Upper lobe of right lung (tissue), 1 donor: ENCODE data around the gene NDUFS4. TPM values are rescaled to one million over a fixed set of nuclear protein-coding genes. Genes with fewer than 3 reads are reported as not detected.

ENCODE experiments used
- ATAC-seq: fragments of 200-7000 bp; cut with Tn5 transposase; one replicate; pipeline ENCODE4 v1.9.1; 2020; ENCODE audit warnings: mild to moderate bottlenecking, moderate library complexity
- DNase-seq: peaks from one replicate; pipeline ENCODE4 v3.0.0-alpha.2; 2020
- H3K27ac ChIP-seq: fragments of 200-600 bp; one replicate; pipeline ENCODE4 v1.8.0; 2022
- H3K27me3 ChIP-seq: fragments of 200-600 bp; one replicate; pipeline ENCODE4 v1.8.0; 2022; ENCODE audit warnings: mild to moderate bottlenecking
- H3K36me3 ChIP-seq: fragments of 200-600 bp; one replicate; pipeline ENCODE4 v1.8.0; 2022
- H3K4me1 ChIP-seq: fragments of 200-600 bp; one replicate; pipeline ENCODE4 v1.8.0; 2022
- H3K4me3 ChIP-seq: fragments of 200-600 bp; one replicate; pipeline ENCODE4 v1.8.0; 2022; ENCODE audit warnings: mild to moderate bottlenecking
- H3K9me3 ChIP-seq: fragments of 200-600 bp; one replicate; pipeline ENCODE4 v1.8.0; 2022
- CTCF ChIP-seq: fragments of 200-600 bp; IDR thresholded peaks from one replicate; pipeline ENCODE4 v1.8.0; 2022; ENCODE audit warnings: antibody characterized with exemption
- intact Hi-C: fragments of 100-400 bp; cut with DNase I; formaldehyde crosslinking; loops from one replicate; pipeline ENCODE4 v1.11.0; 2022
- total RNA-seq: library from RNA; stranded (reverse); fragmentation: NEBNext Ultra II Directional; extraction: Animal tissue kit (Norgen Biotek cat#: 25700); gene quantifications from one replicate; pipeline ENCODE4 v1.2.1, GENCODE V29; 2021
- donor health status: DM: no; HTN: yes; CAD: no; lungs with severe emphysema.

The NDUFS4 gene
- total RNA-seq, 1 donor from 2014 or later: 54.1 TPM

- H3K9me3 ChIP-seq: no peaks in the 10 kb centered on the region
- intact Hi-C loops: no loop called here
- DNase-seq (no peak), ATAC-seq (no peak)
- H3K4me3 ChIP-seq: no peak overlapping the region
- no peak for TF ChIP-seq CTCF
- peaks cover 5% of the 10 kb centered on the region for H3K4me1 ChIP-seq
- H3K27ac ChIP-seq: no peak overlapping the region
- no peaks in the 10 kb centered on the region for H3K27me3 ChIP-seq
- H3K36me3 ChIP-seq: no peaks in the 10 kb centered on the region
These were observed 165.7 kb downstream of the NDUFS4 start for GRCh38 chr5:53726121-53726520.

GRCh38 chr5:53730943-53731342 is 170.5 kb downstream of the NDUFS4 start:
- Histone ChIP-seq H3K27ac (no peak overlapping the region), H3K36me3 (no peaks in the 10 kb centered on the region), H3K27me3 (no peaks in the 10 kb centered on the region), H3K4me3 (no peak overlapping the region), H3K9me3 (no peaks in the 10 kb centered on the region), H3K4me1 (peaks cover 8% of the 10 kb centered on the region)
- intact Hi-C loops: no loop called here
- ATAC-seq: no peak
- TF ChIP-seq CTCF: no peak
- DNase-seq: no peak

Other genes starting within 250 kb of the NDUFS4 start
- 4.2 TPM for gene FST, start 80.0 kb upstream of the NDUFS4 start, total RNA-seq